Activated CD8-positive, alpha-beta T cell treated with anti-CD3 and anti-CD28 coated beads for 36 hours (primary cell): ENCODE measurements around the gene DARS1. TPM values are rescaled to one million over a fixed set of nuclear protein-coding genes. Genes with fewer than 3 reads are reported as not detected.

ENCODE experiments used
- ATAC-seq: fragments of 200-7000 bp; cut with Tn5 transposase; one replicate; pipeline ENCODE4 v1.10.0; 2021; ENCODE audit warnings: mild to moderate bottlenecking, moderate library complexity
- CTCF ChIA-PET: fragments of 350-600 bp; sonication (Branson Sonifier 250); formaldehyde crosslinking; loops from one replicate; lab custom pipeline; 2021; ENCODE audit warnings: antibody characterized with exemption; lab: Charles Lee
- POLR2A ChIA-PET: fragments of 350-600 bp; sonication (Branson Sonifier 250); formaldehyde crosslinking; loops from one replicate; lab custom pipeline; 2021; ENCODE audit warnings: antibody characterized with exemption; lab: Charles Lee
- DNase-seq: peaks from one replicate; pipeline ENCODE4 v3.0.0-alpha.2; 2020
- H3K27ac Mint-ChIP-seq: one replicate; pipeline ENCODE4 v1.8.0; 2021; ENCODE audit warnings: mild to moderate bottlenecking, mixed read lengths
- H3K27me3 Mint-ChIP-seq: one replicate; pipeline ENCODE4 v1.8.0; 2021; ENCODE audit warnings: mixed read lengths
- H3K36me3 Mint-ChIP-seq: one replicate; pipeline ENCODE4 v1.8.0; 2021; ENCODE audit warnings: low read depth, mixed read lengths
- H3K4me1 Mint-ChIP-seq: one replicate; pipeline ENCODE4 v1.8.0; 2021; ENCODE audit warnings: low read depth, mixed read lengths
- H3K4me3 Mint-ChIP-seq: one replicate; pipeline ENCODE4 v1.8.0; 2021; ENCODE audit warnings: mild to moderate bottlenecking, moderate library complexity, mixed read lengths
- H3K9me3 Mint-ChIP-seq: one replicate; pipeline ENCODE4 v1.8.0; 2021; ENCODE audit warnings: mixed read lengths
- intact Hi-C: fragments of 100-400 bp; cut with micrococcal nuclease; formaldehyde crosslinking; loops from one replicate; pipeline ENCODE4 v1.10.0; 2022
- total RNA-seq, 2 experiments: library from RNA; stranded (reverse); gene quantifications; one replicate each; pipeline ENCODE4 v1.2.3, GENCODE V29; 2021
- TF ChIP-seq, protein P1 (sequence below): fragments of 200-600 bp; IDR thresholded peaks from one replicate; pipeline ENCODE4 v1.8.0; 2022; ENCODE audit warnings: antibody characterized with exemption, mild to moderate bottlenecking

Gene DARS1
- total RNA-seq, 2 experiments from 2014 or later, result 210 to 211 TPM

DNA sequence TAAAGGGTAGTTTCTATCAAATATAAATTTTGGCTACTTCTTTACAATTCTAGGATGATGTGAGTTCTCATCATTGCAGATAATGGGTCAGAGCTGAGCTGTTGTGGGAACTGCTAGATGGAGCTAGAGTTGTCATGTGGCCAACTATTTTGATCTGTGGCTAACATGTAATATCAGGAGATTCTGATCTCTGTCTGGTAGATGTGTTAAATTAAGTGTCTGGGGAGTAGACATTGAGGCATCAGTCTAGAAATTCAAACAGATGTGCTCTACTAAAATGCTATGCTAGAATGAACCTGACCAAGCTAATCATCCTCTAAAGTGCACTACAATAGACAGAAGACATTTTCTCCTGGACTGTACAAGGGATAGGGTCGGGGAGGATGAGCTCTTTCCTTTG lies 30.3 kb upstream of the DARS1 start:
- H3K36me3 Mint-ChIP-seq, result no peaks in the 10 kb centered on the region
- no peak overlapping the region for H3K4me3 Mint-ChIP-seq
- TF ChIP-seq, protein P1, sequence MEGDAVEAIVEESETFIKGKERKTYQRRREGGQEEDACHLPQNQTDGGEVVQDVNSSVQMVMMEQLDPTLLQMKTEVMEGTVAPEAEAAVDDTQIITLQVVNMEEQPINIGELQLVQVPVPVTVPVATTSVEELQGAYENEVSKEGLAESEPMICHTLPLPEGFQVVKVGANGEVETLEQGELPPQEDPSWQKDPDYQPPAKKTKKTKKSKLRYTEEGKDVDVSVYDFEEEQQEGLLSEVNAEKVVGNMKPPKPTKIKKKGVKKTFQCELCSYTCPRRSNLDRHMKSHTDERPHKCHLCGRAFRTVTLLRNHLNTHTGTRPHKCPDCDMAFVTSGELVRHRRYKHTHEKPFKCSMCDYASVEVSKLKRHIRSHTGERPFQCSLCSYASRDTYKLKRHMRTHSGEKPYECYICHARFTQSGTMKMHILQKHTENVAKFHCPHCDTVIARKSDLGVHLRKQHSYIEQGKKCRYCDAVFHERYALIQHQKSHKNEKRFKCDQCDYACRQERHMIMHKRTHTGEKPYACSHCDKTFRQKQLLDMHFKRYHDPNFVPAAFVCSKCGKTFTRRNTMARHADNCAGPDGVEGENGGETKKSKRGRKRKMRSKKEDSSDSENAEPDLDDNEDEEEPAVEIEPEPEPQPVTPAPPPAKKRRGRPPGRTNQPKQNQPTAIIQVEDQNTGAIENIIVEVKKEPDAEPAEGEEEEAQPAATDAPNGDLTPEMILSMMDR, result no peak
- no peak for ATAC-seq
- H3K4me1 Mint-ChIP-seq, result peaks cover 10% of the 10 kb centered on the region
- H3K27me3 Mint-ChIP-seq, result no peaks in the 10 kb centered on the region
- CTCF ChIA-PET, result interaction anchor here (0.6 to 0.9 kb wide), 3 partner anchors 13 to 19 kb away, joined by 3 read pairs; no protein-coding TSS in a partner anchor
- POLR2A ChIA-PET, result interaction anchor here (0.8 kb wide), 1 partner anchor 50 kb away, joined by 4 read pairs; no protein-coding TSS in a partner anchor
- no peaks in the 10 kb centered on the region for H3K9me3 Mint-ChIP-seq
- intact Hi-C loops, result no loop called here
- H3K27ac Mint-ChIP-seq, result no peak overlapping the region
- no peak for DNase-seq

DNA sequence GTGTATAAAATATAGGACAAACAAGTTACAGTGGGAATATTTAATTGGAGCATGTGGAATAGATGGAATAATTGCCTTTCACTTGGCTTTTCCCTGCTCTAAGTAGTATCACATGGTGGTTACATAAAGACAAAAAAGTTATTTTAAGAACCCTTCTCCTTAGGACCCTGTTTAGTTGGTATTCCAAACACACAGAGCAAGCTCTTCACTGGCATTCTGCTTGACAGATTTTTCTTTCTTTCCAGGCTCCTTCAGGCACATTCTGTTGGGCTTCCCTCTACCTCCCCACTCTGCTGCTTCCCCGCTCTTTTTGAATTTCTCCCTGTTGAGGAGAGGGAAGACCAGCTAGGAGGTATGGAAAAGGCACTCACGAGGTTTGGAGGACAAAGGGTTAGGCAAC lies 29.0 kb upstream of the DARS1 start:
- no peak overlapping the region for H3K4me3 Mint-ChIP-seq
- POLR2A ChIA-PET, result interaction anchor here (1.0 kb wide), 1 partner anchor 17 kb away, joined by 3 read pairs; no protein-coding TSS in a partner anchor
- CTCF ChIA-PET, result interaction anchor here (0.9 to 2.3 kb wide), 2 partner anchors 8 to 19 kb away, joined by 3 to 5 read pairs; no protein-coding TSS in a partner anchor

DNA sequence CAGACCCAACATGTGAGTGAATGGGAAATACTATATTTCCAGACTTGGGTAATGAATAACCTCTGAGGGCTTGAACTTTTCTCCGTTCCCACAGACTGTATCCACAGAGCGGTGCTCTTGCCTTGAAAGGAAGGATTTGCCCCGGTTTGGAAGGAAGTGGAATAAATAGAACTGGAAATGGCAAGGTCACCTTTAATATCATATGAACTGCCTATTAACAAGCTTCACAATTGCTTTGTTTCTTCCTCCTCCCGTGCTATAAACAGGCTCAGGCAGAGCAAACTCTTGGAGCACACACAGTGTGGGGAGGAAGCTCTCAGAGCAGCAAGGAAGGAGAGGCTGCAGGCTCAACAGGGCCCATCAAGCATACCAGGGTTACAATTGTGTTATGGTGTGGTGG lies 28.5 kb upstream of the DARS1 start:
- POLR2A ChIA-PET, result interaction anchor here (1.0 kb wide), 1 partner anchor 17 kb away, joined by 3 read pairs; no protein-coding TSS in a partner anchor
- H3K36me3 Mint-ChIP-seq, result no peaks in the 10 kb centered on the region

More for the DNA sequence above, 29.0 kb upstream of the DARS1 start:
- Mint-ChIP-seq H3K27me3 (no peaks in the 10 kb centered on the region), H3K27ac (no peak overlapping the region), H3K9me3 (no peaks in the 10 kb centered on the region), H3K36me3 (no peaks in the 10 kb centered on the region), H3K4me1 (peaks cover 10% of the 10 kb centered on the region)
- ATAC-seq, result no peak
- DNase-seq, result no peak
- TF ChIP-seq, protein P1, result no peak
- intact Hi-C loops, result loop anchor here (5.0 kb wide), 1 partner anchor 38 kb away; no protein-coding TSS in a partner anchor

DNA sequence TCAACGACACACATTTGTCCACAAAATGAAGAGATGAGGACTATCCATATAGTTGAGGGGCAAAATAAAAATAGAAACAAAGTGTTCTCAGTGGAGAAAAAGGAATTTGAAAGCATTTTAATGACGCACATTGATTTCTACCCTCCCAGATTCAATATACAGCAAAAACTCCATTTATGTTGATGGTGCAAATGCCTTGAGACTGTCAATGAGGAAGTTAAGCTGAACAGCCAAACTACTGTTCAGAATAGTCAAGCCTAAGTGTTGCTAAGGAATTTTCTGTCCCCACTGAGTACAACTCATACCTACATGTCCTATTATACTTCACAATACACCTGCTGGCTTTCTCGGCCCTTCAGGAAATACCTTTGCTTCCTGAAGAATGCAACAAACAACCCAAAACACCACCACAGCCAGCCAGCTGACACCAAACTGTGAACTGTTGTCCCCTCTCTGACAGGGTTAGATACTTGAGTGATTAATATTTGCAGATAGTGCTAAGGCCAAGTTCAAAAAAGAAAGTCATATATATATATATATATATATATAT lies 27.8 kb upstream of the DARS1 start:
- intact Hi-C loops, result loop anchor here (5.0 kb wide), 1 partner anchor 39 kb away; no protein-coding TSS in a partner anchor
- H3K27me3 Mint-ChIP-seq, result no peaks in the 10 kb centered on the region
- H3K4me1 Mint-ChIP-seq, result peaks cover 15% of the 10 kb centered on the region
- no peak for ATAC-seq
- TF ChIP-seq, protein P1, result no peak
- H3K4me3 Mint-ChIP-seq, result no peak overlapping the region
- no peaks in the 10 kb centered on the region for H3K9me3 Mint-ChIP-seq
- CTCF ChIA-PET, result interaction anchor here (2.3 kb wide), 1 partner anchor 10 kb away, joined by 5 read pairs; no protein-coding TSS in a partner anchor
- DNase-seq, result no peak
- no peaks in the 10 kb centered on the region for H3K36me3 Mint-ChIP-seq
- H3K27ac Mint-ChIP-seq, result no peak overlapping the region
- POLR2A ChIA-PET, result no interaction called here

More for the DNA sequence above, 28.5 kb upstream of the DARS1 start:
- no peak overlapping the region for H3K27ac Mint-ChIP-seq
- TF ChIP-seq, protein P1, result no peak
- CTCF ChIA-PET, result interaction anchor here (2.3 kb wide), 1 partner anchor 9 kb away, joined by 5 read pairs; no protein-coding TSS in a partner anchor
- ATAC-seq (no peak), DNase-seq (no peak)
- intact Hi-C loops, result loop anchor here (5.0 kb wide), 1 partner anchor 38 kb away; no protein-coding TSS in a partner anchor
- H3K9me3 Mint-ChIP-seq, result no peaks in the 10 kb centered on the region
- H3K27me3 Mint-ChIP-seq, result no peaks in the 10 kb centered on the region
- H3K4me1 Mint-ChIP-seq, result peaks cover 10% of the 10 kb centered on the region
- no peak overlapping the region for H3K4me3 Mint-ChIP-seq

DNA sequence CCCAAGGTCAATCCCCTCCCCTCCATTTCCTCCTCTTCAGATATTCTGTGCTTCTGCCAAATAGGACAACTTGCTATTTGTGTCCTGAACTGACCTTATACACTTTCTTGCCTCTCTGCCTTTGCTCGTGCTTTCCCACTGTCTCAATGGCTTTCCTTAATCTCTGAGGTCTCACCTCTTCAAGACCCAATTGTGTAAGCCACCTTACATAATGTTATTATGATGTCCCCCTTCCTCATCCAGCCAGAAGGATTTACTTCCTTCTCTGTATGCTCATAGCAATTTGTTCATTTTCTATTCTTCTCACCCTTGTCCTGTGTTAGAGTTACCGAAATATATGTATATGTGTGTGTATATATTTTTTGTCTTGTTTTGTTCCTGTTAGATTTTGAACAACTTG lies 26.9 kb upstream of the DARS1 start:
- TF ChIP-seq, protein P1, result no peak
- Mint-ChIP-seq H3K36me3 (peaks cover 3% of the 10 kb centered on the region), H3K4me3 (no peak overlapping the region), H3K27me3 (no peaks in the 10 kb centered on the region), H3K4me1 (peaks cover 22% of the 10 kb centered on the region), H3K9me3 (no peaks in the 10 kb centered on the region), H3K27ac (no peak overlapping the region)
- ChIA-PET CTCF (no interaction called here), POLR2A (no interaction called here)
- no peak for DNase-seq
- no peak for ATAC-seq
- intact Hi-C loops, result loop anchor here (5.0 kb wide), 1 partner anchor 40 kb away; no protein-coding TSS in a partner anchor
